ENCODE data around the gene CERK.

- TF ChIP-seq POLR2A (IDR thresholded peaks at IDR 0.05) (no peak), CTCF (IDR thresholded peaks at IDR 0.05) (no peak), POLR2AphosphoS5 (IDR thresholded peaks at IDR 0.05) (no peak)
Observed at GRCh38 chr22:46737105-46737975, 712 bp downstream of the CERK start.
